Measurements from ENCODE around the gene NDUFB11. TPM values are rescaled to one million over a fixed set of nuclear protein-coding genes. Genes with fewer than 3 reads are reported as not detected.

The NDUFB11 gene
- total RNA-seq, 1 donor from 2014 or later = 53.1 TPM

GRCh38 chrX:47171996-47172395, 27.5 kb upstream of the NDUFB11 start:
- Histone ChIP-seq H3K27me3 (no peaks in the 10 kb centered on the region), H3K4me3 (no peak overlapping the region), H3K9ac (no peak overlapping the region), H3K27ac (no peak overlapping the region), H2AFZ (replicated peaks) (no peak overlapping the region), H3K36me3 (no peaks in the 10 kb centered on the region), H3K9me3 (ENCODE audit: low read depth) (no peaks in the 10 kb centered on the region), H3K79me2 (ENCODE audit: low read depth) (peaks cover 9% of the 10 kb centered on the region), H4K20me1 (ENCODE audit: low read depth) (no peaks in the 10 kb centered on the region), H3K4me2 (no peak overlapping the region), H3K4me1 (no peaks in the 10 kb centered on the region), H3F3A (ENCODE audit: low read depth) (no peaks in the 10 kb centered on the region)
- H3K9me3 Mint-ChIP-seq = peaks cover 10% of the 10 kb centered on the region
- H3K4me3 Mint-ChIP-seq = no peak overlapping the region
- peaks cover 9% of the 10 kb centered on the region for H3K36me3 Mint-ChIP-seq
- peaks cover 6% of the 10 kb centered on the region for H3K27me3 Mint-ChIP-seq (ENCODE audit: insufficient read depth, low read depth)
- no peaks in the 10 kb centered on the region for H3K4me1 Mint-ChIP-seq
- TF ChIP-seq EZH2phosphoT487 (IDR thresholded peaks at IDR 0.05) (no peak), EZH2 (IDR thresholded peaks at IDR 0.05) (no peak), CTCF (IDR thresholded peaks at IDR 0.05) (no peak)
- no peak overlapping the region for H3K27ac Mint-ChIP-seq
- no peak for DNase-seq (ENCODE audit: low spot score)

- Mint-ChIP-seq H3K4me1 (no peaks in the 10 kb centered on the region), H3K27me3 (ENCODE audit: insufficient read depth, low read depth) (peaks cover 6% of the 10 kb centered on the region), H3K4me3 (no peak overlapping the region), H3K36me3 (peaks cover 4% of the 10 kb centered on the region), H3K9me3 (peaks cover 8% of the 10 kb centered on the region), H3K27ac (no peak overlapping the region)
- Histone ChIP-seq H3K4me2 (no peak overlapping the region), H2AFZ (replicated peaks) (no peak overlapping the region), H3K4me3 (no peak overlapping the region), H3K4me1 (no peaks in the 10 kb centered on the region), H3K9me3 (ENCODE audit: low read depth) (no peaks in the 10 kb centered on the region), H3K79me2 (ENCODE audit: low read depth) (peaks cover 18% of the 10 kb centered on the region), H3K27me3 (no peaks in the 10 kb centered on the region), H4K20me1 (ENCODE audit: low read depth) (no peaks in the 10 kb centered on the region), H3K36me3 (no peaks in the 10 kb centered on the region), H3F3A (ENCODE audit: low read depth) (no peaks in the 10 kb centered on the region), H3K27ac (no peak overlapping the region), H3K9ac (no peak overlapping the region)
- no peak for DNase-seq (ENCODE audit: low spot score)
- no peak for TF ChIP-seq EZH2phosphoT487 (IDR thresholded peaks at IDR 0.05)
- no peak for TF ChIP-seq EZH2 (IDR thresholded peaks at IDR 0.05)
- TF ChIP-seq CTCF (IDR thresholded peaks at IDR 0.05) = no peak
Measured at GRCh38 chrX:47170861-47171692, 26.6 kb upstream of the NDUFB11 start.

- H2AFZ ChIP-seq (replicated peaks) = no peak overlapping the region
- no peak for TF ChIP-seq CTCF (IDR thresholded peaks at IDR 0.05)
- no peak for TF ChIP-seq EZH2phosphoT487 (IDR thresholded peaks at IDR 0.05)
- no peak for TF ChIP-seq EZH2 (IDR thresholded peaks at IDR 0.05)
- Mint-ChIP-seq H3K27me3 (ENCODE audit: insufficient read depth, low read depth) (peaks cover 6% of the 10 kb centered on the region), H3K9me3 (peaks cover 10% of the 10 kb centered on the region), H3K4me1 (no peaks in the 10 kb centered on the region), H3K4me3 (no peak overlapping the region), H3K27ac (no peak overlapping the region), H3K36me3 (peaks cover 5% of the 10 kb centered on the region)
- H3K27ac ChIP-seq = no peak overlapping the region
- no peak overlapping the region for H3K4me3 ChIP-seq
- peaks cover 30% of the 10 kb centered on the region for H3K79me2 ChIP-seq (ENCODE audit: low read depth)
- H3K4me1 ChIP-seq = no peaks in the 10 kb centered on the region
- H3K9me3 ChIP-seq (ENCODE audit: low read depth) = no peaks in the 10 kb centered on the region
- H3K36me3 ChIP-seq = no peaks in the 10 kb centered on the region
- H3K27me3 ChIP-seq = no peaks in the 10 kb centered on the region
- no peak overlapping the region for H3K4me2 ChIP-seq
- no peaks in the 10 kb centered on the region for H3F3A ChIP-seq (ENCODE audit: low read depth)
- no peaks in the 10 kb centered on the region for H4K20me1 ChIP-seq (ENCODE audit: low read depth)
- no peak for DNase-seq (ENCODE audit: low spot score)
- H3K9ac ChIP-seq = no peak overlapping the region
Measured at GRCh38 chrX:47169726-47170515, 25.4 kb upstream of the NDUFB11 start.
